GM08714 (cell line): Measurements from ENCODE around the gene UCHL5.
"Not testable (repeated sequence)": the region's sequence is repeated elsewhere in the genome, so short reads cannot be mapped to it uniquely, and the experiment has no call there.

ENCODE experiments used
- H3K4me3 ChIP-seq: fragments of 200-500 bp; sonication (Bioruptor generic); 2 replicates; pipeline ENCODE4 v1.5.1; 2014; ENCODE audit warnings: mild to moderate bottlenecking, low read length, inconsistent platforms
- ZNF274 ChIP-seq: IDR thresholded peaks from 2 replicates; pipeline ENCODE4 v1.6.1; 2012; ENCODE audit warnings: mild to moderate bottlenecking, low read depth, low read length

UCHL5 gene

DNA sequence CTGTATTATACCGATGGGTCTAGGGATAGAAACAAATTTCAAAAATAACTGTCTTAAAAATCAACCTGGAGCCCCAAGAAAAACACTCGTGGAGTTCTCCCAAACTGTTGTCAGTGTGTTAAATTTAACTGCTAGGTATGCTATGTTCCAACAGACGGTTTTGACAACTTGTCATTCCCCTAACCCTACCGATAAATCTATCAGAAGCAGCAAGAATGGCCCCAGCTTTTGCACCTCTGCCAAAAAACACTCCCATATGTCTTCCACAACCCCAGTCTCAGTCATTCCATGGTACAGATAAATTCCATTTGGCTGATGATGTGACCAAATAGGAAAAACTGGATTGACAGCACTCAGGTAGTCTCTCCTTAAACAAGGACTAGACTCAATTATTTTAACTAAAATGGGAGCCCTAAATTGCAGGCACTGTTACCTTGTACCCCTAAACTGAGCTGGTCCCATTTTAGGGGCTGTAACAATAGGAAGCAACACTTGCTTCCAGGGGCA lies 4.9 kb downstream of the UCHL5 start:
- H3K4me3 ChIP-seq = no peak overlapping the region
- no peak for TF ChIP-seq ZNF274

DNA sequence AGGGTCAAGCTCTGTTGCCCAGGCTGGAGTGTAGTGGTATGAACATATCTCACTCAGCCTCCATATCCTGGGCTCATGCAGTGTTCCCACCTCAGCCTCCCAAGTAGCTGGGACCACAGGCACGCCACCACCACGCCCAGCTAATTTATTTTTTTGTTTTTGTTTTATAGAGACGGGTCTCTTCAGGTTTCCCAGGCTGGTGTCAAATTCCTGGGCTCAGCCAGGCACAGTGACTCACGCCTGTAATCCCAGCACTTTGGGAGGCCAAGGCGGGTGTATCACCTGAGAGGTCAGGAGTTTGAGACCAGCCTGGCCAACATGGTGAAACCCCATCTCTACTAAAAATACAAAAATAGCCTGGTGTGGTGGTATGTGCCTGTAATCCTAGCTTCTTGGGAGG lies 10.2 kb downstream of the UCHL5 start:
- H3K4me3 ChIP-seq = not testable (repeated sequence)

DNA sequence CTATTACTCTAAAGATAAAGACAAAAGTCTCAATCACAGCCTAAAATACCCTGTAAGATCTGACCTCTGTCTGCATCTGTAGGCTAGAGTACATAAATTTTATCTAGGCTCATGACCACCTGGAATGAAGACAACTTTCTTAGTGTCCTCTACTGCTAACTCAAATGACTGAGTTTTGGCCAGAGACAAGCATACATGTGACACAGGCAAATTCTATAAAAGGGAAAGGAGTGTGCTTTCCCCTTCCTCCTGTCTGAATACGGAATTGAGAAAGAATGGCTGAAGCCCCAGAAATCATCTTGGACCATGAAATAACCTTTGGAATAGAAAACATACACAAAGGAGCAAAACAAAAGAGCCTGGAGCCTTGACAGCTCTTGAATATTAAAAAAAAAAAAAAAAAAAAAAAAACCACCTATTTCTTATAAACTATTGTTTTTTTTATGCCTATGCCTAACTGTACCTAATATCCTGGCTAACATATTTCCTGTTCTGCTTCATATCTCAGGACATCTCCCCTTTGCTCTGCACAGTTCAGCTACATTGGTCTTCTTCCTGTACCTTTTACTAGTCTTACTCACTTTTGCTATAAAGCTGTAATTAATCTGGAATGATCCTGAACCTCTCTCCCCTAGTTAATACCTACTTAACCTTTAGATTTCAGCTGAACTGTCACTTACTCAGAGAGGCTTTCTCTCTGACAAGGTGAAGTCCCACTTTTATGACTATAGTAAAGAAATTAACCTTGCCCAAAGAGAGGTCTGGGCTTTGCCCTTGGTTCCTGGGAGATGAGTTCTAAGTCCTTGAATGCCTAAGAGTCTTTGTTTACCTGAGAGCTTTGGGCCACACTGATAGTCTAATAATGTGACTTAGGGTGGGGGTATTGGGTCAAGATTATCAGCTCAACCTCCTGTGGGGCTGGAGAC lies 16.1 kb downstream of the UCHL5 start:
- TF ChIP-seq ZNF274 = no peak
- no peak overlapping the region for H3K4me3 ChIP-seq

DNA sequence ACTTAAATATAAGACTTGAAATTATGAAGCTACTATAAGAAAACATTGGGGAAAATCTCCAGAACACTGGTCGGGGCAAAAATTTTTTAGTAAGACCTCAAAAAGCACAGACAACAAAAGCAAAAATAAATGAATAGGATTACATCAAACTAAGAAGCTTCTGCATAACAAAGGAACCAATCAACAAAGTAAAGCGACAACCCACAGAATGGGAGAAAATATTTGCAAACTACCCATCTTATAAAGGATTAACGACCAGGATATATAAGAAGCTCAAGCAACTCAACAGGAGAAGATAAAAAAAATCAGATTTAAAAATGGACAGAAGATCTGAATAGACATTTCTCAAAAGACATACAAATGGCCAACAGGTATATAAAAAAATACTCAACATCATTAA lies 19.1 kb downstream of the UCHL5 start:
- TF ChIP-seq ZNF274 = no peak
- no peak overlapping the region for H3K4me3 ChIP-seq

DNA sequence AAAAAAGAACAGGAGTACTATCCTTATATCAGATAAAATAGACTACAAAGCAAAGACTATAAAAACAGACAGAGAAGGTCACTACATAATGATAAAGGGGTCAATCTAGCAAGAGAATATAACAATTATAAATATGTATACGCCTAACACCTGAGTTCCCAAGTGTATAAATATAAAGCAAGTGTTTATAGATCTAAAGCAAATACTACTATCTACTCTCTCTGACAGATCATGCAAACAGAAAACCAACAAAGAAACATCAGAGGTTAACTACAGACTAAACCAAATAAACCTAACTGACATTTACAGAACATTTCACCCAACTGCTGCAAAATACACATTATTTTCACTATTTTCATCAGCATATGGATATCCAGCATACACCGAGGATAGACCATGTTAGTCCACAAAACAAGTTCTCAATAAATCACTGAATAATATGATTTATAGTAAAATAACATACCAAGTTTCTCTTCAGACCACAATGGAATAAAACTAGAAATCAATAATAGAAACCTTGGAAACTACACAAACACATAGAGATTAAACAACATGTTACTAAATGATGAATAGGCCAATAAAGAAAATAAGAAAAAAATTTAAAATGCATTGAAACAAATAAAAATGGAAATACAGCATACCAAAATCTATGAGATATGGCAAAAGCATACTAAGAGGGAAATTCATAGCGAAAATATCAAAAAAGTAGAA lies 22.7 kb downstream of the UCHL5 start:
- no peak for TF ChIP-seq ZNF274
- H3K4me3 ChIP-seq = no peak overlapping the region

DNA sequence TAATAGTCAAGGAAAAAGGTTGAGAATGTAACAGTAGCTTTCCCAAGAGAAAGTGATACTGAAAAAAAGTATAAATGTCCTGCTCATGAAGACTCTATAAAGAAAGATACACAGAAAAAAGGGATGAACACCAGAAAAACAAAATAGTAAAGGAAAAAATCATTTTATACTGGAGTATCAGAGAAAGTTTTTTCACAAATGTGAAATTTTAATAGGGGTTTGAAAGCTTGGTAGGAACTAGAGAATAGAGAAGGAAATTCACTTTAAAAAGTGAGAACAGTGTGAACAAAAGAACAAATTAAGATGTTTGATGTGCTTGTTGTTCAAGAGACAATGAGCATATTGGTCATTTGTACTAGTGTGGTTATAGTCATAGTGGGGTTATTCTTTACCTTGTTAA lies 25.6 kb downstream of the UCHL5 start:
- no peak overlapping the region for H3K4me3 ChIP-seq
- TF ChIP-seq ZNF274 = no peak

DNA sequence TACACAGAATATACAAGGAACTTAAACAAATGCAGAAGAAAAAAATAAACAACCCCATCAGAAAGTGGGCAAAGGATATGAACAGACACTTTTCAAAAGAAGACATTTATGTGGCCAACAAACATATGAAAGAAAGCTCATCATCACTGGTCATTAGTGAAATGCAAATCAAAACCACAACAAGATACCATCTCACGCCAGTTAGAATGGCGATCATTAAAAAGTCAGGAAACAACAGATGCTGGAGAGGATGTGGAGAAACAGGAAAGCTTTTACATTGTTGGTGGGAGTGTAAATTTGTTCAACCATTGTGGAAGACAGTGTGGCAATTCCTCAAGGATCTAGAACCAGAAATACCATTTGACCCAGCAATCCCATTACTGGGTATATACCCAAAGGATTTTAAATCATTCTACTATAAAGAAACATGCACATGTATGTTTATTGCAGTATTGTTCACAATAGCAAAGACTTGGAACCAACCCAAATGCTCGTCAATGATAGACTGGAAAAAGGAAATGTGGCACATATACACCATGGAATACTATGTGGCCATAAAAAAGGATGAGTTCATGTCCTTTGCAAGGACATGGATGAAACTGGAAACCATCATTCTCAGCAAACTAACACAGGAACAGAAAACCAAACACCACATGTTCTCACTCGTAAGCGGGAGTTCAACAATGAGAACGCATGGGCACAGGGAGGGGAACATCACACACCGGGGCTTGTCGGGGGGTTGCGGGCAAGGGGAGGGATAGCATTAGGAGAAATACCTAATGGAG lies 26.3 kb downstream of the UCHL5 start:
- H3K4me3 ChIP-seq = not testable (repeated sequence)

DNA sequence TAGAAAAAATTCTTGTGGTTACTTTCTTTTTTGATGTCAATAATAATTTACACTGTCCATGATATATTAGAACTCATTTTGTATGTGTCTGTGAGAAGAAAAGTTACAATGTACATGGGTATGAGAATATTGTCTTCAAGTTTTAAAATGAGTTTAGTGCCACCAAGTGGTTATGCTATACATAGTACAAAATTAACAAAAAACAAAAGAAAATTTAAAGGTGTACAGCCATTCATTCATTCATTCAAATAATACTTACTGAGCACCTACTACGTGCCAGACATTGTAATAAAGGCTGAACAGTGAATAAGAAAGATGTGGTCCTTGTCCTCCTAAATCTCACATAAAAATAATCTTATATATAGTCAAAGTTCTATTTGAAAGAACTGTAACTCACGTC lies 27.7 kb downstream of the UCHL5 start:
- TF ChIP-seq ZNF274 = no peak
- no peak overlapping the region for H3K4me3 ChIP-seq

DNA sequence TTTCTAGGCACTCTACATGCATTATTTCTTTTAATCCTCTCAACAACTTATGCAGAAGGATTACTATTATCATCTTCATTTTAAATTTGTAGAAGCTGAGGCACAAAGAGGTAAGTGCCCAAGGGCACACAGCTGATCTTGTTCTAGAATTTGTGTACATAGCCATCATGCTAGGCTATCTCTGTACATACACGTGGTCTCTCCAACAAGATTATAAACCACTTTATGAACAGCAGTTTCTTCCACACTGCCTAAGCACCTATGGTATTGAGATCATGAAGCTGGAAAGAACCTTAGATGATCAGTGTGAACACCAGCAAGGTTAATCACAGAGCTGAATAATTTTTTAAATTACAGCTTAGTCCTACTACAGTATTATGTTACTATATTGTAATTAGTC lies 28.9 kb downstream of the UCHL5 start:
- no peak for TF ChIP-seq ZNF274

DNA sequence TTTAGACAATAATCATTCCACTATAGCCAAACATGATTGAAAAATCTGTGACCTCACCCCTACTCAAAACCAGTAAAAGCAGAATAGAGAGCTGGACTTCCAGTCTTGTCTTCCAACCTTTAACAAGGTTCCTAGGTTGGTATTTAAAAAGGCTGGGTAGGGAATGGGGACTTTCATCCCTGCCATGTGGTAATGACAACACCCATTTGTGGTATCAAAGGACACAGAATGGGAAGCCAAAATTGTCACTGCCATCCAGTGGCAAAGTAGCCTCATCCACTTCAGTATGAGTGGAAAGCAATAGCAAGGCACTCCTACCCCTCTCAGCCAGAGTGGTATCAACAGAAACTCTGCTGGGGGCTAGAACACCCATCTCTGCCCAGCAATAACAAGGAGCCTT lies 33.9 kb downstream of the UCHL5 start:
- TF ChIP-seq ZNF274 = no peak
- no peak overlapping the region for H3K4me3 ChIP-seq

More for the DNA sequence above, 28.9 kb downstream of the UCHL5 start:
- H3K4me3 ChIP-seq = no peak overlapping the region

DNA sequence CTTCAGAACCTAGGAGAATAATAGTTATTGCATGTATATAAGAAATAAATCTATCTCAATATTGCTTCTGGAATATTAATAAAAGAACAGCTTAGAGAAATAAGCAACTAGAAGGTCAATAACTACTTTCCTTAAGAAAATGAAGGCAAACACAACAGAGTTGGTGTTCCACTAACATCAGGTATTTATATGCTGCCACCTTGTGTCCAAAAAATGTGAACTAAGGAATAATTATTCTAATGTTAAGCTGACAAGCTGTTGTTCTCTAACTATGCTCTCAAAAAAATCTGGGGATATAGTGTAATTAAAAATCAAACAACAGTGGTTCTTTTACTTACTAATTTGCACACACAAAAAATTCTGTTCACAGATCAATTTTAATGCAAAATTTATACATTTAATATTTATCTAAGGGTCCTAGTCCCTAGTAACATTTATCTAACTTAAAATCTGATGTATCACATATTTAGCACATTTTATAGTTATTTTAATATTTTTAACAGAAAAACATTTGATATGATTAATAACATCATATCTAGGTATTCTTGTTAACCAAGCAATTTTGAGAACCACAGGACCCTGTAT lies 39.6 kb downstream of the UCHL5 start:
- H3K4me3 ChIP-seq = no peak overlapping the region
- TF ChIP-seq ZNF274 = no peak

DNA sequence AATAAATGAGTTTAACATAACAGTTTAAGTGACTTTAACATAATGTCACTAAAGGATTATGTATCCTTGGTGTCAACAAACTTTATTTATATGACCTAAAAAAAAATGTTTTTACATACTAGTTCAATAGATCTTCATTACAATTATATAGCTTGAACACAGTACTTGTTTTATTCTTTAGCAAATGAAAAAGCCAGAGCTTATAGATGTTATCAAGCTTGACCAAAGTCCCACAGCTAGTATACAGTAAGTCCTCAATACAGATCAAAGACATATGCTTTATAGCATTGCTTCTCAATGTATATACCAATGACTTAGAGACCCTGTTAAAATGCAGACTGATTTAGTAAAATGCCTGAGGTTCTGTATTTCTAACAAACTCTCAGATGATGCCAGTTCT lies 42.4 kb downstream of the UCHL5 start:
- no peak for TF ChIP-seq ZNF274
- no peak overlapping the region for H3K4me3 ChIP-seq

DNA sequence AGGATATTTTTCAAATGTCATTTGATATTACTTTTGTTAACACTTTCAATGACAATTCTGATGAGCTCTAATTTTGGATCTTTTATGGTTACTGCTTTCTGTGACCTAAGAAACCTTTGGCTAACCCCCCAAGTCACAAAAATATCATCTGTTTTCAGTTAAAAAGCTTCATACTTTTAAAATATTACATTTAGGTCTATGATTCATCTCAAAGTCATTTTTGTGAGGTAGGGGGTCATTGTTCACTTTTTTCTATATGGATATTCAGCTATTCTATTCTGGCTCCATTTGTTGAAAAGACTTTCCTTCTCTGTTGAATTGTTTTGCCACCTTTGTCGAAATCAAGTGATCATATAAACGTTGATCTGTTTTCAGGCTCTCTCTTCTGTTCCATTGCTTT lies 44.8 kb downstream of the UCHL5 start:
- TF ChIP-seq ZNF274 = no peak
- no peak overlapping the region for H3K4me3 ChIP-seq

DNA sequence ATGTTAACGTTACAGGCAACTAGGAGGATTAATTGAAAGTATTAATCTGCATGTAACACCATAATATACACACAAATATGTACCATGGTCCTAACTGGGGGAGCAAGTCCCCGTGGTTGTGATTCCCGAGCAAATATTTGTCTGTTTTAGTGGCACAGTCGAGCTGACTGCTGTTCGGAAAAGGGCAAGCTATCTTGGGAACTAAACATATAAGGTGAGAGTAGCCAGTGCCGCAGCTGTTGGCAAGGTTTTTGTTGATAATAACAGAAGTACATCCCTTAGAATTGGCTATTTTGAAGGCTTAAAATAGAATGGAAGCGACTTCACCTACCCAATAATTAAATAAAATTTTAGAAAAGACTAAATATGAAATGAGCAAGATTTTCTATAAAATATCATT lies 45.5 kb downstream of the UCHL5 start:
- no peak overlapping the region for H3K4me3 ChIP-seq
- TF ChIP-seq ZNF274 = no peak
